ENCODE data around the gene TFF2.

Gene TFF2

DNA sequence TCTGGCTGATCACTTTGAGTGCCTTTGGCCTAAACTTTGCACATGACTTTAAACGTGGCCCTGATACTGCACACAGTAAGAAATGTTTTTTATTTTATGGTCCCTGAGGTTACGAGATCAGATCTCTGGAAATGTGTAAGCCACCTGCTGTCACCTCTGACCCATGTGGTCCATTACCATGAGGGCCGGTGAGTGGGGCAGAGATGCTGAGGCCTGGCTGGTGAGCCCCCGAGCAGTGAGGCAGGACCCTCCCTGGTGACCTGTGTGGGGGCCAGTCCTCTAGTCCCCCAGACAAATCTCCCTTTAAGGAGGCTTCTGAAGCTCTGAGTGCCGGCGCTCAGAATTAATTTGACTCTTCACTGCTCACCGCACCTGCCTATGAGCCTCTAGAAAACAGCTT lies 48.0 kb downstream of the TFF2 start:
- Histone ChIP-seq H3K79me2 (ENCODE audit: insufficient read depth, low read length) (peaks cover 11% of the 10 kb centered on the region; the same call in 1 of the 2 replicates), H4K20me1 (ENCODE audit: insufficient read depth, low read length, poor library complexity, severe bottlenecking) (no peaks in the 10 kb centered on the region), H3K4me3 (ENCODE audit: low read length, poor library complexity, severe bottlenecking) (no peak overlapping the region), H3K27me3 (ENCODE audit: insufficient read depth, low read length, poor library complexity, severe bottlenecking) (no peaks in the 10 kb centered on the region), H3K4me1 (ENCODE audit: insufficient read depth, low read length, poor library complexity, severe bottlenecking) (peaks cover 80% of the 10 kb centered on the region), H3F3A (ENCODE audit: low read depth) (no peaks in the 10 kb centered on the region), H3K9ac (ENCODE audit: low read depth, low read length, poor library complexity, severe bottlenecking) (peak overlapping the region; percentile 41), H2AFZ (ENCODE audit: low read length) (no peak overlapping the region), H3K4me2 (ENCODE audit: low read depth, low read length, poor library complexity, severe bottlenecking) (peak overlapping the region; percentile 11), H3K9me3 (ENCODE audit: insufficient read depth, low read depth, low read length) (no peaks in the 10 kb centered on the region), H3K9me2 (replicated peaks; ENCODE audit: low read depth, low read length) (no peaks in the 10 kb centered on the region), H3K36me3 (ENCODE audit: insufficient read depth, low read length) (no peaks in the 10 kb centered on the region)
- TF ChIP-seq EZH2phosphoT487 (IDR thresholded peaks at IDR 0.05; ENCODE audit: borderline replicate concordance), result no peak
- TF ChIP-seq, protein P1, sequence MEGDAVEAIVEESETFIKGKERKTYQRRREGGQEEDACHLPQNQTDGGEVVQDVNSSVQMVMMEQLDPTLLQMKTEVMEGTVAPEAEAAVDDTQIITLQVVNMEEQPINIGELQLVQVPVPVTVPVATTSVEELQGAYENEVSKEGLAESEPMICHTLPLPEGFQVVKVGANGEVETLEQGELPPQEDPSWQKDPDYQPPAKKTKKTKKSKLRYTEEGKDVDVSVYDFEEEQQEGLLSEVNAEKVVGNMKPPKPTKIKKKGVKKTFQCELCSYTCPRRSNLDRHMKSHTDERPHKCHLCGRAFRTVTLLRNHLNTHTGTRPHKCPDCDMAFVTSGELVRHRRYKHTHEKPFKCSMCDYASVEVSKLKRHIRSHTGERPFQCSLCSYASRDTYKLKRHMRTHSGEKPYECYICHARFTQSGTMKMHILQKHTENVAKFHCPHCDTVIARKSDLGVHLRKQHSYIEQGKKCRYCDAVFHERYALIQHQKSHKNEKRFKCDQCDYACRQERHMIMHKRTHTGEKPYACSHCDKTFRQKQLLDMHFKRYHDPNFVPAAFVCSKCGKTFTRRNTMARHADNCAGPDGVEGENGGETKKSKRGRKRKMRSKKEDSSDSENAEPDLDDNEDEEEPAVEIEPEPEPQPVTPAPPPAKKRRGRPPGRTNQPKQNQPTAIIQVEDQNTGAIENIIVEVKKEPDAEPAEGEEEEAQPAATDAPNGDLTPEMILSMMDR (conservative IDR thresholded peaks at IDR 0.05; ENCODE audit: low read length), result no peak

DNA sequence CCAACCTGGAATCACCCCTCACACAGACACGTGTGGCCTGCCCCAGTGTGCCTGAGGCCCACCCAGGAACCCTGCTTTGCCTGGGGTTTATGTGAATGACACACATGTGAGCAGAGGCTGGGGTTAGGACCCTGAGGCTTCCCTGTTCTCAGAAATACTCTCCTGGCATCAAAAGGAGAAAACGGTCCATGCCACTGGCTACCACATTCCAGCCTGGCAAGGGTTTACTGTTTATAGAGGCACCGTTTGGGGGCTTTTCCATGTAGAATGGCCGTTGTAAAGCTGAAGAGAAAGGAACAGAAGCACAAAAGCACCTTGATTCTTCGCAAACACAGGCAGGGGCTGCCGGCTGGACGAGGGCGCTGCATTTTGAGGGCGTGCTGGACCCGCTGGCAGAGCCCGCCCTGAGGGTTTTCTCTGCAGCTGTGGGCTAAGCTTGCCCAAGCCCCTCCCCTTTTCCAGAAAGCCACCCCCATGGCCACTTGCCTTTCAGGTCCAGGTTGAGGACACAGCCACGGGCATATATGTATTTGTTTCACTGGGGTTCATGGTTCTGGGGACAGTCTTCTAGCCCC lies 48.6 kb downstream of the TFF2 start:
- TF ChIP-seq EZH2phosphoT487 (IDR thresholded peaks at IDR 0.05; ENCODE audit: borderline replicate concordance), result no peak
- TF ChIP-seq, protein P1 (conservative IDR thresholded peaks at IDR 0.05; ENCODE audit: low read length), result no peak
- Histone ChIP-seq H3K9ac (ENCODE audit: low read depth, low read length, poor library complexity, severe bottlenecking) (peak overlapping the region; percentile 41), H4K20me1 (ENCODE audit: insufficient read depth, low read length, poor library complexity, severe bottlenecking) (no peaks in the 10 kb centered on the region), H3F3A (ENCODE audit: low read depth) (no peaks in the 10 kb centered on the region), H3K4me1 (ENCODE audit: insufficient read depth, low read length, poor library complexity, severe bottlenecking) (peaks cover 73% of the 10 kb centered on the region), H3K27me3 (ENCODE audit: insufficient read depth, low read length, poor library complexity, severe bottlenecking) (no peaks in the 10 kb centered on the region), H3K9me3 (ENCODE audit: insufficient read depth, low read depth, low read length) (no peaks in the 10 kb centered on the region), H2AFZ (ENCODE audit: low read length) (no peak overlapping the region), H3K36me3 (ENCODE audit: insufficient read depth, low read length) (no peaks in the 10 kb centered on the region), H3K9me2 (replicated peaks; ENCODE audit: low read depth, low read length) (no peaks in the 10 kb centered on the region), H3K4me3 (ENCODE audit: low read length, poor library complexity, severe bottlenecking) (no peak overlapping the region), H3K4me2 (ENCODE audit: low read depth, low read length, poor library complexity, severe bottlenecking) (peak overlapping the region; percentile 11), H3K79me2 (ENCODE audit: insufficient read depth, low read length) (peaks cover 11% of the 10 kb centered on the region; the same call in 1 of the 2 replicates)

DNA sequence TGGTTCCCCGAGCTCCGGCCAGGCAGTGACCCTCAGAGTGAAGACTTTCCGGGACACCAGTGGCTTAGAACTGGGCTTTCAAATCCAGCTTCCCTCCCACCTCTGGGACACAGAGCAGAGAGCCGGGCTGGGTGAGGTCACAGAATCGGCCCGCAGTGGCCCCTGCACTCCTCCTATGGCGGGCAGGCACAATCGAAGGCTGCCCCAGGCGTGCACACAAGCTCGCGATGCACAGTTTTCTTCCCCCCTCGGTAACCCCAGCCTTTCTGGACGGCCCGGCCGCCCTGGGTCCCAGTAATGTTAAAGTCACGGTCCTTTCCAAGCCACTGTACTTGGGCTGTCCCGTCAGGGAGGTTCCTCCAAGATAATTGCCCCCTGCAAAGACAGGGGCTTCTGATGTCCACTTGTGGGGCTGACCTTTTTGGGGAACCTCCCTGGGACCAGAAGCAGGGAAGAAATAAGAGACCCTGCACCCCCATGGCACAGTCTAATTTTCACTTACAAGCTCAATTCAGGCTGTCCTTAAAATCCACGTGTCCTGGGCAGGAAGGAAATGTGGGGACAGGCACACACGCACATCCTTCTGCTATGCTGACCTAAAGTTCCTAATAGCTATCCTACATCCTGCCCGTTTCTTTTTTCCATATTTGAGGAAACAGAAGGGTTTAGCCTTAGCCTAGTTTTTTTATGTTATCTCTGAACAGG lies 49.3 kb downstream of the TFF2 start:
- no peak overlapping the region for H3K4me2 ChIP-seq (ENCODE audit: low read depth, low read length, poor library complexity, severe bottlenecking)
- no peaks in the 10 kb centered on the region for H4K20me1 ChIP-seq (ENCODE audit: insufficient read depth, low read length, poor library complexity, severe bottlenecking)
- peaks cover 1% of the 10 kb centered on the region; the same call in 1 of the 2 replicates for H3K36me3 ChIP-seq (ENCODE audit: insufficient read depth, low read length)
- H3K9ac ChIP-seq (ENCODE audit: low read depth, low read length, poor library complexity, severe bottlenecking), result peak overlapping the region; percentile 41
- no peaks in the 10 kb centered on the region for H3K9me3 ChIP-seq (ENCODE audit: insufficient read depth, low read depth, low read length)
- H3K4me1 ChIP-seq (ENCODE audit: insufficient read depth, low read length, poor library complexity, severe bottlenecking), result peaks cover 68% of the 10 kb centered on the region
- no peak overlapping the region for H2AFZ ChIP-seq (ENCODE audit: low read length)
- no peak overlapping the region for H3K4me3 ChIP-seq (ENCODE audit: low read length, poor library complexity, severe bottlenecking)
- H3K9me2 ChIP-seq (replicated peaks; ENCODE audit: low read depth, low read length), result no peaks in the 10 kb centered on the region
- no peaks in the 10 kb centered on the region for H3K27me3 ChIP-seq (ENCODE audit: insufficient read depth, low read length, poor library complexity, severe bottlenecking)
- no peaks in the 10 kb centered on the region for H3F3A ChIP-seq (ENCODE audit: low read depth)
- TF ChIP-seq EZH2phosphoT487 (IDR thresholded peaks at IDR 0.05; ENCODE audit: borderline replicate concordance), result no peak
- TF ChIP-seq, protein P1 (conservative IDR thresholded peaks at IDR 0.05; ENCODE audit: low read length), result no peak
- H3K79me2 ChIP-seq (ENCODE audit: insufficient read depth, low read length), result peaks cover 11% of the 10 kb centered on the region; the same call in 1 of the 2 replicates

Data from Loucy (cell line).